Fibroblast of peridontal ligament (primary cell): ENCODE results near the gene KAZALD1.
"Not testable (repeated sequence)": the region's sequence is repeated elsewhere in the genome, so short reads cannot be mapped to it uniquely, and the experiment has no call there.

Experiments
- DNase-seq: peaks from one replicate; pipeline ENCODE4 v3.0.0-alpha.2; 2010; ENCODE audit errors: extremely low read depth

Gene KAZALD1

DNA sequence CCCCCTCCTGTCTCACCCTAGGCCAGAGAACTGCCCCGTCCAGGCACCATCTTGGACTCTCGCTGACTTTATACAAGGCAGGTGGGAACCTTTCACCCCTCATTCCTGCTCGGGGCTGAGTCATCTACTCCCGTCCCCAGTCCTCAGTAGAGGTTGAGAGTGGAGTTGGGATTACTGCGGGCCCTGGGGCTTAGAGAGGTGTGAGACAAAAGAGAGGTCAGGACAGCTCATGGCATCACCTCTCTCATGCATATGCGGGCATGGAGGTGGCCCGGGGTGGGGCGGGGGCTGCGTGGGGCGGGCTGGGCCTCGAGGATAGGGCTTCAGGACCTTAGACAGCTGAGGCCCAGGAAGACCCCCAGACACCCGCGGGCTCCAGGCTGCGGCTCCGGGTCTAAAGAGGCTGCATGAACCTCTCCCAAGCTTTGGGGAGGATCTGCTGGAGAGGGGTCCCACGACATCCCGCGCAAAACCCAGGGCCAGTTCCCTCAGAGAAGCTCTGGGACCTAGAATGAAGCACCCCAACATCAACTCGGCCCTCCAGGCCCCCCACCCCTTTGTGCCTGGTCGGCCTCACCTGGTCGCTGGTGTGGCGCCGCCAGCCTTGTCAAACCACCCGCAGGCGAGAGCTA lies 31.2 kb upstream of the KAZALD1 start:
- DNase-seq: no peak

DNA sequence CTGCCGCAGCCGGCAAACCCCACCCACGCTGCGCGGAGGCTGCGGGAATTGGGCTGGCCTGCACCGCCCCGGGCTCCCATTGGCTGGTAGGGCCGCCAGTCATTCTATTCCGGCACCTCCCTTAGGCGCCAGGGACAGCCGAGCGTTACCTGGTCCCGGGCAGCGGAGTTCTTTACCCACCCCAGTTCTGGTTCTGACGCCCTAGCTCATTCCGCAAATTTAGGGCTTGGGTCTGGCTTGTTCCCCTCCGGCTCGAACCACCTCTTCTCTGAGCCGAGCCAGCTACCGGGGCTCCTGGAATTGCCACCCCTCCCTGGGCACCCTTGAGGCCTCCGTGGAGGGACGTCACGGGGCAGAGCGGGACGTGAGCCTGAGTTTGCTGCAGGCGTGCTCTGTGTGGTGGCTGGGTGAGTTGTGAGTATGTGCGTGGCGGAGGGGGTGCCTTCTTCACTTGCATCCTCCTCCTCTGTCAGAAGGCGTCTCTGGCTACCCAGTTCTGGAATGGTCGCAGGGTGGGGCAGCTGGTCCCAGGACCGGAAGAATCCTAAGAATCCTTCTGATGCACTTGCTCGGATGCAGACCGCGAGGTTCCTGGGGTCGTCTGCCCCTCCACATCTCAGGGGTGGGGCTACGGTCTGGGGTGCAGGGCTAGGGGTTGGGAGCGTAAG lies 30.5 kb upstream of the KAZALD1 start, which contains the start of the genes PDZD7 and SFXN3:
PDZD7 (minus strand) TSS at position 2 of the 668 bp plus-strand sequence. CDS start 910 bp downstream, outside the sequence.
SFXN3 (plus strand) TSS at position 107 of the 668 bp plus-strand sequence. CDS start 3,461 bp downstream, outside the sequence.
- peak; percentile 88 for DNase-seq

DNA sequence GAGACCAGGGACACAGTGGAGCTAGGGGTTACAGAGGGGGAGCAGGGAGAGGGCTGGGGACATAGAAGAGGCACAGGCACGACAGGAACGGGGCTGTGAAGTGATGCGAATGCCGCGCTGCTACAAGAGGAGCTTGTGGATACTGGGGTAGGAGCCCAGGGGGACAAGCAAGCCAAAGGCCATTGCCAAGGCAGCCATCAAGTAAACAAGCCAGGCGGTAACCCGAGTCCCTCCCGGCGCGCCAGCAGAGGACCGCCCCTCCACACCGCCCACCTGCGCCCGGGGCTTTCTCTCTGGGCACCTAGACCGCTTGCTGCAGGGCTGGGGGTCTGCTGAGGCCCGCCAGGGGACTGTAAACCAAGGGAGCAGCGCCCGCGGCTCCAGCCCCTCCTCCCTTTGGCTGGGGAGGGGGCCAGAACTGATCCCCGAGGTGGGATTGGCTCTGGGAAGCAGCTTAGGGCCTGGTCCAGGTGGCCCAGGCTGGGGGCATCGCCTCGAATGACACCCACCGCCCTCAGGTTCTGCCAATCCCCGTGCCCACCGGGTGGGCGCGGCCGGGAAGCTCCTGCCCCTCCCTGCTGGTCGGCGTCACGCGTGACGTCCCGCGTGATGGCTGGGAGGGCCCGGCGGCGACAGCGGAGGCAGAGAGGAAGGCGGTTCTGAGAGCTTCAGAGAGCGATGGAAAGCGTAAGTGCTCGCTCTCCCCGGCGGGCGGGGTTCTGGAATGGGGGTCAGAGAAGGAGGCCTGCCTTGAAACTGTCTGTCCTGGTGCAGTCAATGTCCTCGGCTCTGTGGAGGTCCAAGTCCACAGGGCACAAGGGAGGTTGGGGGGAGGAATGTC lies 29.8 kb upstream of the KAZALD1 start:
- DNase-seq: peak; percentile 60

DNA sequence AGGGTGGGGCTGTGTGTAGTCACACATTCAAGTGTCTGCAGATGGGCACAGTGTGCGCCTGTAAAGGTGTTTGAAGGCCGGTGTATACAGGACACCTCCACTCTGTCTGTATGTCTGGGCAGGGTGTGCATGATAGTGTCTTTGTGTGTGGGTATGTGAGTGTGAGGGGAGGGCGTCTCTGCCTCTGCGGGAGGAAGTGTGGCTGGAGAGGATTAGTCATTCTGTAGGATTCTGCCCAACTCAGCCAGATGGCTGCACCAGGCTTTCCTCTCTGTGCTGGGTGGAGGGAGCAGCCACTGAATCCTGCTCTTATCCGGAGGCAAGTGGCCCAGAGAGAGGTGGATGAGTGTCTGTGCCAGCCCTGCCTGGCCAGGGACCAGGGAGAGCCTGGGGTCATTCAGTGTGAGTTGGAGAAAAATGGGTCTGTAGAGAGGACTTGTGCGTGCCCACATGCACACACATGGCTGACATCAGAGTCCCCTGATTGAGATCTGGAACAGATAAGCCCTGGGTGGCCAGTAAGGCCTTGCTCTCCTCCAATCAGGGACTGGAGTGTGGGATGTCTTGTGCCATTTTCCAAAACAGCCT lies 29.1 kb upstream of the KAZALD1 start:
- peak; percentile 88 for DNase-seq

DNA sequence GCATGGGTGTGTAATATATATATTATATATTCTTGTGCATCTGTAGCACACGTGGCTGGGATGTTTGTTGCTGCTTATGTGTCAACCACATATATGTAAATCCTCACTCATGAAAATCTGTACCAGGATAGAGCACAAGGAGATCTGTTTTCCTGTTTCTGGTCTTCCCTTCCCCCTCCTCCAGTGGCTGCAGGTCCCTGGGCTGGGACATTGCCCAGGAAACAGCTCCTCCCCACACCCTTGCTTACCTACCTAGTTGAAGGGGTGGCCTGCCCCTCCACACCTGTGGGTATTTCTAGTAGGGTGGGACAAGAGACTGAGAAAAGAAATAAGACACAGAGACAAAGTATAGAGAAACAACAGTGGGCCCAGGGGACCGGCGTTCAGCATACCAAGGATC lies 28.5 kb upstream of the KAZALD1 start:
- no peak for DNase-seq

DNA sequence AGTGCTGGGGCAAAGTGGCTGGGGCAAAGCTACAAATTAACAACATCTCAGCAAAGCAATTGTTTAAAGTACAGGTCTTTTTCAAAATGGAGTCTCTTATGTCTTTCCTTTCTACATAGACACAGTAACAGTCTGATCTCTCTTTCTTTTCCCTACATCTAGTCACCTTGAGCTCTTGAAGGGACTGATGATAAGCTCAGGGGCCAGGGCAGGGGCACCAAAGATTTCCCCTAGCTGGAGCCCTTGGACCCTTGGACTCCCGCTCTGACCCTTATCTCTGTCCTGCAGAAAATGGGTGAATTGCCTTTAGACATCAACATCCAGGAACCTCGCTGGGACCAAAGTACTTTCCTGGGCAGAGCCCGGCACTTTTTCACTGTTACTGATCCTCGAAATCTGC lies 27.4 kb upstream of the KAZALD1 start:
- not testable (repeated sequence) for DNase-seq

DNA sequence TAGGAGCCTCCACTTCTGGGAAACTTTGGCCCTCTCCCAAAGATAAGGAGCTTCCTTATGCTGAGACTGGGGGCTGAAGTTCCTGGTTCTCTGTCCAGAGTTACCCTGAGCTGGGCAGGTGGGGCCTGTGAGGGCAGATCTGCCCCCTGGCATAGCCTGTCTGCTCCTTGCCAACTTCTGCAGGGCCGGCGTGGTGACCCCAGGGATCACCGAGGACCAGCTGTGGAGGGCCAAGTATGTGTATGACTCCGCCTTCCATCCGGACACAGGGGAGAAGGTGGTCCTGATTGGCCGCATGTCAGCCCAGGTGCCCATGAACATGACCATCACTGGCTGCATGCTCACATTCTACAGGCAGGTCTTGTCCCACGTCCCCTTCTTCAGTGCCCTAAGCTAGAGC lies 26.5 kb upstream of the KAZALD1 start:
- no peak for DNase-seq

DNA sequence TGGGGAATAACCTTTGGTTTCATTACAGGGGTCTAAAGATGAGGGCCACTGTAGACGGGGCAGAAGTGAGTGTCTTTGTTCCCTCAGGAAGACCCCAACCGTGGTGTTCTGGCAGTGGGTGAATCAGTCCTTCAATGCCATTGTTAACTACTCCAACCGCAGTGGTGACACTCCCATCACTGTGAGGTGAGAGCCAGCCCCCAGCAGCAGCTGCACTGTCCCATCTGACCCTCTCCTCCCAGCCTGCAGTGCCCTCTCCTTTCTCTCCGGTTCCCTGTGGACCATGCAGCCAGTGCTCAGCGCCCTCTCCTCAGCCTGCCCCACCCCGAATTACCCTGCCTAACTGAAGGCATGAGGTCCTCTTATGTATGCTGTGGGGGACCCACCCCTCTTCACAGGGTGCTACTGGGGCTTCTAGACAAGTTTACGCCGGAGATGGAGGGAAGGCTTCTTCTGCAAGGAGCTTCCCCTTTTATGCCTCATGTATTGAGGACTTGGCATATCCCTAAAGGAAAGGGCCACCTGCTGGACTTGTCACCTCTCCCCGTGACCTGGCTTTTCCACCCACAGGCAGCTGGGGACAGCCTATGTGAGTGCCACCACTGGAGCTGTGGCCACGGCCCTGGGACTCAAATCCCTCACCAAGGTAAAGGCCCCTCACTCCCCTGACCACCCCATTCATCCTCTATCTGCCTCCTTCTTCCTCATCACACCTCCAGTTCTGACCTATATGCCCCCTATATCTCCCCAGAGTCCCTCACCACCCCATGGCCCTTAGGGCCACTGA lies 25.7 kb upstream of the KAZALD1 start:
- no peak for DNase-seq

DNA sequence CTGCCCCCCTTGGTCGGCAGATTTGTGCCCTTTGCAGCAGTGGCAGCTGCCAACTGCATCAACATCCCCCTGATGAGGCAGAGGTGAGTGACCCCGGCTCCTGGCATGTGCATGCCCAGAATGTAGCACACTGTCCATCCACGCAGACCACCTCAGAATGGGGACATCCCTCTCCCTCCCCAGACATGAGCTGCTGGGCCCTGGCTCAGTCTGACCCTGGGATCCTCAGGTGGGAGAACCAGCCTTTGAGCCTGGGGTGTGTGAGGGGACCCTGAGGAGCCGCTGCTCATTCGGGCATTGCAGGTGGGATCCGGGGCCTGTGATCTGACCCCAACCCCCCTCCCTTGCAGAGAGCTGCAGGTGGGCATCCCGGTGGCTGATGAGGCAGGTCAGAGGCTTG lies 25.1 kb upstream of the KAZALD1 start:
- DNase-seq: no peak

DNA sequence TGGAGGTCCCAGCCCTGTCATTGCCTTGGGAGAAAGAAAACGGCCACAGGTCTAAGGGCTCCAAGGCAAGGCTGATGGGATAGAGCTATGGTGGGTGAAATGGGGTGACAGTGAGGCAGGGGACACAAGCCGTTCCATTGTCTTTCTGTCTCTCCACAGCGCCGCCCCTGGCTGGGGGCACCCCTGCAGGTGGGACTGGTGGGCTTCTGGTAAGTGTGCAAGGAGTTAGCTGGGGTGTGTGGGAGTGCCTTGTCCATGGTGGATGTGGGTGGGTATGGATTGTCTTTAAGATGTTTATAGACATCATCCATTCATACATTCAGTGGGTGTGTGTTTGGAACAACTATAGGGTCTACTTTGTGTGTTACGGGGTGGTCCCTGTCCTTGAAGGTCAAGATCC lies 23.3 kb upstream of the KAZALD1 start:
- DNase-seq: no peak

DNA sequence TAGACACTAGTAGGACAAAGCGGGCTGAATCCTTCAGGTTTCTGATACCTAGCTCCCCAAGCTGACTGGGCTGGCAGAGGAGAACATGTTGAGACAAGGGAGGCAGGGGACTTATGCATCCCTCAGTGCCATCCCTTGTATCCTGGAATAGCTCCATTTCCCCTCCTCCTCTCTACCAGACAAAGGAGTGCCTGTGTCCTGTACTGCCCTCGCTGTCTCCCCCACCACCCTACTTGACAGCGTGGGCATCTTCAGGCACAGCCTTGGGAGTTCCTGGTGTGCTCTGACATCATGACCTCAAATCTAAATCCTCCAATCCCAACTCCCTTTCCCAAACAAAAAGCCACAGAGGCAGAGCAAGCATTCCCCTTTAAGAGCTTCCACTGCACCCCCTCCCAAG lies 21.7 kb upstream of the KAZALD1 start:
- no peak for DNase-seq

DNA sequence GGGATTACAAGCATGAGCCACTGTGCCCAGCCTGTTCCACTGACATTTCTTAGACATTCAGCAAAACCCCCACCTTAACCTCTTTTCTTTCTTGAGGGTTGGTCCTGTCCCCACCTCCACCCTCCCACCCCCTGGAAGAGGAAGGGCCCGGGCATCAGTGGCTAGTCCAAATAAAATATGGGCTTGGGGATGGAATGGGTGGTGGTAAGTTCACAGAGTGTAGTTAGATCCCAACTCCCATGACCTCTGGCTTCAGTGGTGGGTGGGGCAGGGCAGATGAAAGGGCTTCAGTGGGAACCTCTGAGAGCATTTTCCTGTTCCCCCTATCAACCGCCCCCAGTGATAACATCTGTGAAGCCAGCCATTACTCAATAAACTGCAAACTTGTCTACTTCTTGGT lies 20.9 kb upstream of the KAZALD1 start:
- DNase-seq: no peak

DNA sequence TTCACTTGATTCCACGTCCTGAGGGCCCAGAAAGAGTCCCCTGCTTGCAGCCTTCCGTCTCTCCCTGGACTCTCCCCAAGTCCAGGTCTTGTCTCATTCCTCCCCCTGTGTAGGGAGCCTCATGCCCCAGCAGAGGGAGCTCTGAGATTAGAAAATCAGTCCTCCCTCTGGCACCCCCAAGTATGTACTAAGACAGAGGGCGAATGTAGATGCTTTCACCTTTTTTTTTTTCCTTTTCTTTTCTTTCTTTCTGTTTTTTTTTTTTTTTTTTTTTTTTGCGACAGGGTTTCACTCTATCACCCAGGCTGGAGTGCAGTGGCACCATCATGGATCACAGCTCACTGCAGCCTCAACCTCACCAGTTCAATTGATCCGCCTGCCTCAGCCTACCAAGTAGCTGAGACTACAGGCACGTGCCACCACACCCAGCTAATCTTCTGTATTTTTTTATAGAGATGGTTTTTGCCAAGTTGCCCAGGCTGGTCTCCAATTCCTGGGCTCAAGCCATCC lies 20.5 kb upstream of the KAZALD1 start:
- peak; percentile 90 for DNase-seq

DNA sequence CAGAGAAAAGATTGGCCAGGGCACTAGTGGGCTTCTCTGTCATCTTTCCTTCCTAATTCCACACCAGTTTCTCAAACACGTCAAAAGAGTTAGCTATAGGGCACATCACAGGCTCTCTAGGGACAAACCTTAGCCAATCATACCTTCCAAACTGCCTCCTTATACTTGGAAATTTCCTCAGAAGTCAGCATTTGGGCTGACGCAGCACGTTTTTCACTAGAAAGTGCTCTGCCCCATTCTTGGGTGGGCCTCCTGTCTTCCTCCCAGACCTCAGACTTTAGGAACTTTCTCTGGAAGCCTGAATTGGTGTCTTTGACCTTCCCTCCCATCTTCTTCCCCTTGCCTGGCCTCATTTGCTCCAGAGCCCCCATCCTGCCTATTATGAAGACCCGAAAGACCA lies 19.7 kb upstream of the KAZALD1 start:
- DNase-seq: no peak

DNA sequence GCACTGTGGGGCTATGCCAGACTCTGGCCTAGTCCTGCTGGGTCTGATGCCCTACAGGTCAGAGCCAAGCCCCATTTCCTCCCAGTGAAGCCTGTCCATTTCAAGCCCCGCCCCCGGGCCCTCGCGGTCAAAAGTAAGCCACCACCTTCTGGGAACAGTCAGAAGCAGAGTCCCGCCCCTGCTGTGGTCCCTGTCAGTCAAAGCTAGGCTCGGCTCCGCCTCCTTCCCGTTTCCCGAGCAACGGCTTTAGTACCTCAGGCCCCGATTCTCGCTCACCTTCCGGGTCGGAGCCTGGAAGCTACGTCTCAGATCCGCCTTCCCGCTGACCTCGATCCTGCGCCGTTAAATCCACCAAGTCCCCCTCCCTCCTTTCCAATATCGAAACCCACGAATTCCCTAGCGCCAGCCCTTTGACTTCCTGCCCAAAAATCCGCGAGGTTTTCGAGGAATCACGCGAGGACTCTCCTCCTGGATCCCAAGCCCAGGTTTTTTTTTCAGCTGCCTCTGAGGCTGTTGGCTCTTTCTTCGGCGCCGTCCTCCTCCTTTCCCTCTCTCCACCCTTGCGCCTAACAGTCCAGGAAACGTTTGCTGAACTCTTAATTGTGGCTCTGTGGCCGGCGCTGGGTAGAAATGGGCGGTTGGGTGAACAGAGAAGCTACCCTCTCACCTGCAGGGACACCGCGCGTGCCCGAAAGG lies 19.0 kb upstream of the KAZALD1 start:
- peak; percentile 98 for DNase-seq

DNA sequence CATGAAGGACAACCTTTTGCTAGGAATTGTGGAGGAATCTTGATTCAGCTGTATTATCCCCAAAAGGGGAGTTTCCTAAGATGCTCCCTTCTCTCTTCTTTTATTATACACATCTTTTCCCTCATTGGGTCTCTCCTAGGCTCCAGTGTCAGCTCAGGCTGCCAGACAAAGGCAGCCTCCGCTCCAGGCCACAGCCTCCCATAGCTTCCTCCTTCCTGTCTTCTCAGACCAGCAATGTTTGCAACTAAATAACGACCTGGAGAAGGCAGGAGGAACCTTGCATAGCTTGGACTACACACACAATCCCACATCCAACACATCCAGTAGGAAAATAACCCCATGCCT lies 18.5 kb upstream of the KAZALD1 start:
- no peak for DNase-seq

DNA sequence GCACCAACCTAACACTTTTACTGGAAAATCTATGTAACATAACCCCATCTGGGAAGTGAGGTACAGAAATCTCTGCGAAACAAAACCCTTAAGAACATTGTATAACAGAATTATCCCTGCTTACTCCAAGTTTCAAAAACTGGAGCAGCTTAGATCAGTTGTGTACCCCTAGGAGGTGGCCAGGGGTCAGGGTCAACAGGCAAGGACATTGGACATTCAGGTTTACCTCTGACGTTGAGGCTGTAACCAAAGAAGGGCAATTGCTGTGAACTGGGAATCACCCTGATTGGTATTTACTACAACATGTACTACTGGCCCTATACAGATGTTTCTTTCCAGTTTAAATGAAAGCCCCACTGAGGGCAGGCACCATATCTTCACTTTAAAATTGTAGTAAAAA lies 17.7 kb upstream of the KAZALD1 start:
- no peak for DNase-seq

DNA sequence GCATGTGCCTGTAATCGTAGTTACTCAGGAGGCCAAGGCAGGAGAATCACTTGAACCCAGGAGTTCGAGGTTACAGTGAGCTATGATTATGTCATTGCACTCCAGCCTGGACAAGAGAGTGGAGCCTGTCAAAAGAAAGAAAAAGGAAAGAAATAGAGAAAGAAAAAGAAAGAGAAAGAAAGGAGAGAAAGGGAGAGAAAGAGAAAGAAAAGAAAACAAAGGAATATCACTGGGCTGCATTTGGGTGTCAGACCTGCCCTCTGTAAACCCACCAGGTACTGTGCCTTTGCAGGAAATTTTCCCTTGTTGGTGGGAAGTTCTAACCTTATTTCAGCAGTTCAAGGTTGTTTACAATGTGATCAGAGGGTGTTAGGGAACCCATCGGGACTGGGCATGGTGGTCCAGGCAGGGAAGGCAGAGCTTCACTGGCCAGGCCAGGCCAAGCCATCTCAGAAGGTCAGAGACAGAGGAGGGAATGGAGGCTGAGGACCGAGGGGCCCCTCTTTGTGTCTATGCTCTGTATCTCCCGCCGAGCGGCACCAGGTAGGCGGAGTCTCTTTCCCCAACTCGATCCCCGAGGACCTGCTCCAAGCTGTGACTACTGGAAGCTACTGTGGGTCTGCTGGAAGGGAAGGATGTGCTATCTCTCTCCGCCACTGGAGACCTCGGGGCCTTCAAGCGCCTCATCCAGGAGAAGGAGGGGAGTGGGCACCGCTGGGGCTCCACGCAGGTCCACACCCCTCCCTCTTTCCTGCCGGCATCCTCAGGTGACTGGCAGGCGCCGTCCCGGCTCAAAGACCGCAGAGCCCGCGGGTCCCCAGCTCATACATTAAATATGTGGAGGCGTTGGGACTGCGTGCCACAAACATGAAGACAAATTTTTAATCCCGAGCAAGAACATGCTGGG lies 15.2 kb upstream of the KAZALD1 start:
- no peak for DNase-seq

DNA sequence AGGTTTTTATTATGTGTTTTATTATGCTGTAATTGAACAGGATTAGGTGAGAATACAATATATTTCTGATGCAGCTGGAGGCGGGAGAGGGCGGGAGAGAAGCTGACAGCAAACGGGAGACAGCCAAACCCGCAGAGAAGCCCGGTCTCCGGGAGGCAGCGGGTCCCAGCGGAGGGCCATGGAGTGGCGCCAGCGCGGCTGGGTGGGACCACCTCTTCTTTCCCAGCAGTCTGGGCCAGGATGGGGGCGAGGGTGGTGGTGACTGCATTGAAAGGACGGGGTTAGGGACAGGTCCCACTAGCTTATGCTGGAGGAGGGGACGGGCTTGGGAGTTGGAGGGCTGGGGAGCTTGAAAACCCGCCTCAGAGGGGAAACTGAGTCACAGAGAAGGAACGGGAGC lies 14.5 kb upstream of the KAZALD1 start:
- DNase-seq: no peak
